Epithelial cell of proximal tubule (primary cell): Measurements from ENCODE around the gene CABCOCO1. TPM values are rescaled to one million over a fixed set of nuclear protein-coding genes. Genes with fewer than 3 reads are reported as not detected.
"Not testable (repeated sequence)": the region's sequence is repeated elsewhere in the genome, so short reads cannot be mapped to it uniquely, and the experiment has no call there.

Source experiments
- DNase-seq: peaks from one replicate; pipeline ENCODE4 v3.0.0-alpha.2; 2011; ENCODE audit warnings: low read depth
- H3K4me3 ChIP-seq: 2 replicates; pipeline ENCODE4 v1.5.1; 2011; ENCODE audit warnings: low read depth, mild to moderate bottlenecking, low read length
- total RNA-seq: library from RNA; depleted of rRNA; stranded (reverse); fragments of >200 nt; gene quantifications from 2 replicates; pipeline ENCODE4 v1.2.3, GENCODE V29; 2015
- TF ChIP-seq, protein P1 (sequence below): conservative IDR thresholded peaks from 2 replicates; pipeline ENCODE4 v1.5.1; 2012; ENCODE audit warnings: low read depth, mild to moderate bottlenecking, low read length

Gene CABCOCO1
- total RNA-seq, 1 donor from 2014 or later: 0.86 TPM

DNA sequence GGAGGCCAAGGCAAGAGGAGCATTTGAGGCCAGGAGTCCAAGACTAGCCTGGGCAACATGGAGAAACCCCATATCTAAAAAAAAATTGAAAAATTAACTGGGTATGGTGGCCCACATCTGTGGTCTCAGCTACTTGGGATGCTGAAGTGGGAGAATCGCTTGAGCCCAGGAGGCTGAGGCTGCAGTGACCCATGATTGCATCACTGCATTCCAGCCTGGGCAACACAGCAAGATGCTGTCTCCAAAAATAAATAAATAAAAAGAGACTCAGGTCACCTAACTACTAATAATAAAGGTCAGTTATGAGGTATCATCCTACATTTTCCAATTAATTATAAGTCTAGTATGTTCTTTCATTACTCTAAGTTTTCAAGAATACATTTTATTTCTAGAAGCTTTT is 20.6 kb downstream of the CABCOCO1 start:
- H3K4me3 ChIP-seq: no peak overlapping the region
- TF ChIP-seq, protein P1, sequence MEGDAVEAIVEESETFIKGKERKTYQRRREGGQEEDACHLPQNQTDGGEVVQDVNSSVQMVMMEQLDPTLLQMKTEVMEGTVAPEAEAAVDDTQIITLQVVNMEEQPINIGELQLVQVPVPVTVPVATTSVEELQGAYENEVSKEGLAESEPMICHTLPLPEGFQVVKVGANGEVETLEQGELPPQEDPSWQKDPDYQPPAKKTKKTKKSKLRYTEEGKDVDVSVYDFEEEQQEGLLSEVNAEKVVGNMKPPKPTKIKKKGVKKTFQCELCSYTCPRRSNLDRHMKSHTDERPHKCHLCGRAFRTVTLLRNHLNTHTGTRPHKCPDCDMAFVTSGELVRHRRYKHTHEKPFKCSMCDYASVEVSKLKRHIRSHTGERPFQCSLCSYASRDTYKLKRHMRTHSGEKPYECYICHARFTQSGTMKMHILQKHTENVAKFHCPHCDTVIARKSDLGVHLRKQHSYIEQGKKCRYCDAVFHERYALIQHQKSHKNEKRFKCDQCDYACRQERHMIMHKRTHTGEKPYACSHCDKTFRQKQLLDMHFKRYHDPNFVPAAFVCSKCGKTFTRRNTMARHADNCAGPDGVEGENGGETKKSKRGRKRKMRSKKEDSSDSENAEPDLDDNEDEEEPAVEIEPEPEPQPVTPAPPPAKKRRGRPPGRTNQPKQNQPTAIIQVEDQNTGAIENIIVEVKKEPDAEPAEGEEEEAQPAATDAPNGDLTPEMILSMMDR: no peak
- DNase-seq: no peak

DNA sequence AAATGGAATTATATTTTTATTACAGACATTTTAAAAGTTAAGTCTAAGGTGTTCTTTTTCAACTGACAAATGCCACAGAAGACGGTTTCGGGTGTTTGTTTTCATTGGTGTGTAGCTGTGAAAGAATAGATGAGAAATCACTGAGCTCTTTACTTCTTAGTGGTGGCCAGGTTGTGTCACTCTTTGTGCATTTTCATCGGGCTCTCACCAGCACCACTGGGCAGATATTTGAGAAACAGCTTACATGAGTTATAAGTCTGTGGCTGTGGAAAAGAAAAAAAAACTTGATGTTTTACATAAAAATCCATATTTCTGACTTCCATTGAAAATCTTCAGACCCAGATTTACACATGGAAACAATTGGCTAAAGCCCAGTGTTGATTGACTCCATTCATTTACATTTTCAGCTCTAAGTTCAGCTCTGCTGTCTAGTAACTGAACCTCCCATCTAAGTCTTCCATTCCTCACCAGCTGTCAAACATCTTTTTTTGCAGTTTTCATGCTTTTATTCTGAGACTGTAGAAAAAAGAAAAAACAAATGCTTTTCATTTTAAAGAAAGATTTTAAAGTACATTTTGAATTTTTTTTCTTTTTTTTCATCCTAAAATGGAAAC is 22.3 kb downstream of the CABCOCO1 start:
- no peak for DNase-seq
- TF ChIP-seq, protein P1: no peak
- H3K4me3 ChIP-seq: no peak overlapping the region

DNA sequence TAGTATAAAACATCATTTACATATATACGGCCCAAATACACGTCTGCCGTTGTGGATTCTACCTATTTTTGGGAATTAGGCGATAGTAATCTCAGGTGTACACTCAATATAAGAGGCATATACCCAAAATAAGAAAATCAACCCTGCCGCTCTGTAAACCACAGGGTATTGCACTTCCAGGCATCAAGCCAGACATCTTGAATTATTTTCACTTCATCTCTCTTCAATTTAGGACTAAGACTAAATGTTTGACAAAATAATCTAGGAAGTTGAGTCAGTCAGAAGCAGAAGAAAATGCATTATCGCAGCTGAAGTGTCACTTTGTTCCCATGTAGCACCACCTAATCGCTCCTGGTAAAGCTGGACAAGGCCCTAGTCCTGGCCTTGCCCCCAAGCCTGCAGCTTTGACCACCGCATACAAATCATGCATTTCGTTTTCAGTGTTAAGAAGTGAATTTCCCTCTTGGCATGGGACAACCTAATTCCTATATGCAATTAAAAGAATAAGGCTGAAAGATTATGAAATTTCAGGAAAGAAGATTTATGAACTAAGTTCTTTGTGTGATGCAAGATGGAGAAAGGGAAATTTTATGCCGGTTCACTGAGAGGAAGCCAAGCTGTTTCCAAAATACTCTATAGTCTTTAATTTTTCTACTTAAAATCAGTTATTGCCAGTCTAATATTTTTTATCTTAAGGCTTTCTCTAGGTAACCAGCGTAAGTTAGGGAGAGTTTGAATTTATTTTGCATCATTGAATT is 26.0 kb downstream of the CABCOCO1 start:
- TF ChIP-seq, protein P1: no peak
- DNase-seq: no peak
- H3K4me3 ChIP-seq: no peak overlapping the region

DNA sequence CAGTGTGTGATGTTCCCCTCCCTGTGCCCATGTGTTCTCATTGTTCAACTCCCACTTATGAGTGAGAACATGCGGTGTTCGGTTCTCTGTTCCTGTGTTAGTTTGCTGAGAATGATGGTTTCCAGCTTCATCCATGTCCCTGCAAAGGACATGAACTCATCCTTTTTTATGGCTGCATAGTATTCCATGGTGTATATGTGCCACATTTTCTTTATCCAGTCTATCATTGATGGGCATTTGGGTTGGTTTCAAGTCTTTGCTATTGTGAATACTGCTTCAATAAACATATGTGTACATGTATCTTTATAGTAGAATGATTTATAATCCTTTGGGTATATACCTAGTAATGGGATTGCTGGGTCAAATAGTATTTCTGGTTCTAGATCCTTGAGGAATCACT is 28.9 kb downstream of the CABCOCO1 start:
- not testable (repeated sequence) for DNase-seq, H3K4me3 ChIP-seq

DNA sequence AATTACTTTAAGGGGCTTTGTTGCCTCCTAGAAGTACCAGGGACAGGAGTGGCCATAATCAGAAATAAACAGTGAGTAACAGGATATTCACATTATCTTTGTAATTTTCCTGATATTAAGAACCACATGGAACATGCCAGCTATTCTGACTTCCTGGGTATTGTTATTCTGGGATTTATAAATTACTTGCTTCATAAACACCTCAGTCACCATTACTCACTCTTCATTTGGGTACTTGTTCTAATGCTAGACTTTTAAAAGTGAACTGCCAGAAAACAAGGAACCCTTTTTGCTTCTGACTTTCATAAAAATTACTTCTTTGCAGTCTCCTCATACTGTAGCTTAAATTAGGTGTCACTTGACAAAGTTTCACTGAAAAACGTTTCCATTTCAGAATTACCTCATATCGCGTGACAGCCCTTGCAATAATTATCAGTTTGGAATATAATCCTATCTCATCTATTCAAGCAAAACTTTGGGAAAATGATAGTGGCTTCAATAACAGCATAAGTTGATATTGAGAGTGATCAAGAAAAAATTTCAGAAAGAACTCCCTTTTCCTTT is 29.8 kb downstream of the CABCOCO1 start:
- TF ChIP-seq, protein P1: no peak
- no peak for DNase-seq
- H3K4me3 ChIP-seq: no peak overlapping the region

DNA sequence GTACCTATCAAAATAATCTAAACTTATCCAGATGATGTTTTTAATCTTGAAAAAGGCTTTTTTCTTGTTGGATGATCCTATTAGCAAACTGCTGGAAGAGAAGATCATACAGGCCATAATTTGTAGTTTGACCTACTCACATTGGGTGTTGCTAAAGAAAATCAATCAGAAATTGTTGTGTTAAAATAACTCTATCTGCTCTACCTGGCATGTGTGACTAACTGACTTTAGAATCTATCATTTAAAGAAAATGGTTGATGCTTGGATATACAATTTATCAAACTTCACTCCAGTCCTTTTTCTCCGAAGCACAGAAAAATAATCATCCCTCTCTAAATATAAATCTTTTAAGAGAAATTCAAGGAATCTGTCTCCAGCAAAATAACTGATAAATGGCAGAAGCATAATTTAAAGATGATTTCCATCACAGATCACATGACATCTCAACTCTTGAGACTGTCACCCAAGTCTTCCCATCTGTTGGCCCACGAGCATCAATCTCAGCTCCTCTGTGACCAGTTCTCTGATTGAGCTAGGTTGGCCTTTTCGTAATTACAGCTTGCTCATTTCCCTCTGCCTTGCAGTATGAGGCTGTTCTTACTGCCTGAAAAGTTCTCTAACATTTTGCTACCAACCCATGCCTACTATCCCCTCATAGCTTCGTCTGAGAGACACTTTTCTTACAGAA is 36.4 kb downstream of the CABCOCO1 start:
- H3K4me3 ChIP-seq: no peak overlapping the region
- DNase-seq: no peak
- TF ChIP-seq, protein P1: no peak

DNA sequence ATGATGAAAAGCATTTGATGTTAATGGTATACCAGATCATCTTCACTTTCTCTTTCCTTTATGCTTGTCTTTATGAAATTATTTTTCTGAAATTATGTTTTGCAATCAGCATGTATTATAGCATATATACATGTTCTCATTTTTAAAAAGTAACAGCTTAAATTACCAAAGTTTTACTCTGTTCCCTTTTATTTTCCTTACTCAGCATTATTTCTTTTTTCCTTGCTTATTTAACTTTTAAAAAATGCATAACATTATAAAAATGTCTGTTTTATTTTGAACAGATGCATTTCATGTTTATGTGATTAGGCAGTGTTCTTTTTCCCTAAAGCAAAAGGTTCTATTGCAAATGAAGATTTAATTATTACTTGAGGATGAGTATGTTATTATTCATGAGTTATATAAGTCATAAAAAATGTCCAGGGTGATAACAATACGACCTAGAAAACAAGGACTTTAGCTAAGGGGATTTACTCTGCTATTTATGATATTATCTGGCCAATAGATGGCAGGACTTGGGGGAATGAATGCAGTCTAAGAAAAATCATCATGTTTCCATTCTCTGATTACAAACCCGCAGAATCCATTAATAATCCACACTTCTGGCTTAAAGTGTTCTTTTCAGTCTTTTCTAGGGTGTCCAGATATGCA is 38.5 kb downstream of the CABCOCO1 start:
- TF ChIP-seq, protein P1: no peak
- H3K4me3 ChIP-seq: no peak overlapping the region
- no peak for DNase-seq
